OCI-LY3 (cell line): Measurements from ENCODE around the gene KLK7.

ENCODE experiments used
- H2AFZ ChIP-seq: fragments of 200-600, 300-600 bp; shearing (Covaris generic); 2 replicates; pipeline ENCODE4 v1.6.0; 2014; ENCODE audit warnings: antibody characterized with exemption, low read depth, low read length
- H3K27ac ChIP-seq: fragments of 200-600, 300-600 bp; sonication (generic); 2 replicates; pipeline ENCODE4 v1.5.1; 2014; ENCODE audit warnings: mild to moderate bottlenecking, low read length, moderate library complexity, mixed read lengths
- H3K27me3 ChIP-seq: fragments of 200-600, 300-600 bp; sonication (generic); 2 replicates; pipeline ENCODE4 v1.6.1; 2014; ENCODE audit warnings: low read depth, low read length, mixed read lengths
- H3K36me3 ChIP-seq: fragments of 200-600, 300-600 bp; sonication (generic); replicated peaks from 2 replicates; pipeline ENCODE3; 2014; ENCODE audit warnings: low read depth, low read length, mixed read lengths
- H3K4me1 ChIP-seq: fragments of 300-600, 200-600 bp; sonication (generic); 2 replicates; pipeline ENCODE4 v1.6.1; 2014; ENCODE audit warnings: low read length, mixed read lengths
- H3K4me2 ChIP-seq: fragments of 200-600, 300-600 bp; sonication (generic); 2 replicates; pipeline ENCODE4 v1.6.1; 2014; ENCODE audit warnings: low read length, mixed read lengths
- H3K4me3 ChIP-seq: fragments of 300-600, 200-600 bp; sonication (generic); 2 replicates; pipeline ENCODE4 v1.5.1; 2014; ENCODE audit warnings: antibody characterized with exemption, mild to moderate bottlenecking, low read length, moderate library complexity
- H3K79me2 ChIP-seq: fragments of 300-600, 200-600 bp; shearing (Covaris generic); 2 replicates; pipeline ENCODE4 v1.6.1; 2014; ENCODE audit warnings: mild to moderate bottlenecking, low read length, mixed read lengths
- H3K9ac ChIP-seq: fragments of 300-600, 200-600 bp; shearing (Covaris generic); 2 replicates; pipeline ENCODE4 v1.6.0; 2014; ENCODE audit warnings: mild to moderate bottlenecking, low read length, moderate library complexity
- H3K9me3 ChIP-seq: fragments of 200-600, 300-600 bp; shearing (Covaris generic); 2 replicates; pipeline ENCODE4 v1.6.1; 2014; ENCODE audit warnings: low read length, mixed read lengths; ENCODE audit not compliant: insufficient read depth
- H4K20me1 ChIP-seq: fragments of 200-600, 300-600 bp; sonication (generic); 2 replicates; pipeline ENCODE4 v1.6.1; 2016; ENCODE audit warnings: low read length, mixed read lengths; ENCODE audit not compliant: insufficient read depth
- EZH2phosphoT487 ChIP-seq: fragments of 200-600 bp; shearing (Covaris generic); IDR thresholded peaks from 2 replicates; pipeline ENCODE4 v1.6.1; 2018; ENCODE audit warnings: antibody characterized with exemption, mixed run types, low read depth
- TF ChIP-seq, protein P1 (sequence below): fragments of 200-600, 300-600 bp; sonication (generic); IDR thresholded peaks from 2 replicates; pipeline ENCODE4 v1.5.1; 2014; ENCODE audit warnings: antibody characterized with exemption, low read length, low read depth

The KLK7 gene

DNA sequence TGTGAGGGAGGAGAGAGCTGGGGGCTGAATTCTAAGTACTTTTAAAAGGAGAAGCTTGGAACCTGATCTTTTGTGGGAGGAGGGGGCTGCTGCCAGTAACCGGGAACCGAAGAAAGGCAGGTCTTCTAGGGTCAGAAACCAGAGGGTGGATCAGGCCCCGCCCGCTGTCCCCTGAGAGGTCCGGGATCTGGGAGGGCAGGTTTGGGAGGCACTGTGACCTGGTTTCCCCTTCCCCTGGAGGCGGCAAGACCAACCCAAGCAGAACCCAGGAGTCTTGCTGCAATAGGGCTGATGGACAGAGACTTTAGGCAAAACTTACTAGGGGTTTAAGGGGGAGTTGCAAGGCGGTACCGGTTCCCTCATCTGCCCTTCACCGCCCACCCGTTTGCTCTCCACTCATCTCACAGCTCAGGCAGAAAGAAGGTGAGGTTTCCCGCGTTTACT lies 18.4 kb upstream of the KLK7 start:
- H3K4me1 ChIP-seq: no peaks in the 10 kb centered on the region
- H3K36me3 ChIP-seq: no peaks in the 10 kb centered on the region
- H3K4me2 ChIP-seq: no peak overlapping the region
- H3K4me3 ChIP-seq: no peak overlapping the region
- no peak overlapping the region for H2AFZ ChIP-seq
- H3K79me2 ChIP-seq: no peaks in the 10 kb centered on the region
- H4K20me1 ChIP-seq: no peaks in the 10 kb centered on the region
- no peak overlapping the region for H3K27ac ChIP-seq
- peaks cover 24% of the 10 kb centered on the region for H3K27me3 ChIP-seq
- no peaks in the 10 kb centered on the region for H3K9me3 ChIP-seq
- TF ChIP-seq, protein P1, sequence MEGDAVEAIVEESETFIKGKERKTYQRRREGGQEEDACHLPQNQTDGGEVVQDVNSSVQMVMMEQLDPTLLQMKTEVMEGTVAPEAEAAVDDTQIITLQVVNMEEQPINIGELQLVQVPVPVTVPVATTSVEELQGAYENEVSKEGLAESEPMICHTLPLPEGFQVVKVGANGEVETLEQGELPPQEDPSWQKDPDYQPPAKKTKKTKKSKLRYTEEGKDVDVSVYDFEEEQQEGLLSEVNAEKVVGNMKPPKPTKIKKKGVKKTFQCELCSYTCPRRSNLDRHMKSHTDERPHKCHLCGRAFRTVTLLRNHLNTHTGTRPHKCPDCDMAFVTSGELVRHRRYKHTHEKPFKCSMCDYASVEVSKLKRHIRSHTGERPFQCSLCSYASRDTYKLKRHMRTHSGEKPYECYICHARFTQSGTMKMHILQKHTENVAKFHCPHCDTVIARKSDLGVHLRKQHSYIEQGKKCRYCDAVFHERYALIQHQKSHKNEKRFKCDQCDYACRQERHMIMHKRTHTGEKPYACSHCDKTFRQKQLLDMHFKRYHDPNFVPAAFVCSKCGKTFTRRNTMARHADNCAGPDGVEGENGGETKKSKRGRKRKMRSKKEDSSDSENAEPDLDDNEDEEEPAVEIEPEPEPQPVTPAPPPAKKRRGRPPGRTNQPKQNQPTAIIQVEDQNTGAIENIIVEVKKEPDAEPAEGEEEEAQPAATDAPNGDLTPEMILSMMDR: no peak
- no peak for TF ChIP-seq EZH2phosphoT487
- H3K9ac ChIP-seq: no peak overlapping the region

DNA sequence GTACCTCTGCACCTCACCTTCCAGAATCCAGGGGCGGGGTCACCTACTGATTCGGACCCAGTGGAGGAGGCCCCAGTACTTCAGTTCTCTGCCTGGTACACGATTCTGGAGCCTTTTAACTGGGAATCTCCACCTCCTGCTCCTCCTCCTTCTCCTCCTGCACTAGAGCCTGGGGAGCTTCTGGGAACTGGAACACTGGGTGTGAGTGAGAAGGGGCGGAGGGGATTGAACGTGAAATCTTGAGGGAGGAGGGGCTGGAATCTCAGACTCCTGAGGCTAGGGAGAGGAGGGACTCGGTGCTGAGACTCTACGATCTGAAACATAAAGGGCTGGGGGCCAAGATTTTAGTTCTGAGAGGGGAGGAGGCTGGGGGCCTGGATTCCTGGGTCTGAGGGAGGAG lies 17.8 kb upstream of the KLK7 start, which contains the start of gene KLK8:
Gene KLK8 (minus strand): TSS at position 90 of the 400 bp plus-strand sequence. CDS start 437 bp downstream, outside the sequence.
- Histone ChIP-seq H4K20me1 (no peaks in the 10 kb centered on the region), H3K27me3 (peaks cover 24% of the 10 kb centered on the region), H3K4me2 (no peak within 1 kb of the TSS), H3K9me3 (no peaks in the 10 kb centered on the region), H3K4me1 (no peaks in the 10 kb centered on the region), H3K79me2 (no peaks in the 10 kb centered on the region), H3K27ac (no peak within 1 kb of the TSS), H3K36me3 (no peaks in the 10 kb centered on the region), H3K4me3 (no peak within 1 kb of the TSS), H3K9ac (no peak within 1 kb of the TSS), H2AFZ (no peak within 1 kb of the TSS)
- TF ChIP-seq, protein P1: no peak
- no peak for TF ChIP-seq EZH2phosphoT487

DNA sequence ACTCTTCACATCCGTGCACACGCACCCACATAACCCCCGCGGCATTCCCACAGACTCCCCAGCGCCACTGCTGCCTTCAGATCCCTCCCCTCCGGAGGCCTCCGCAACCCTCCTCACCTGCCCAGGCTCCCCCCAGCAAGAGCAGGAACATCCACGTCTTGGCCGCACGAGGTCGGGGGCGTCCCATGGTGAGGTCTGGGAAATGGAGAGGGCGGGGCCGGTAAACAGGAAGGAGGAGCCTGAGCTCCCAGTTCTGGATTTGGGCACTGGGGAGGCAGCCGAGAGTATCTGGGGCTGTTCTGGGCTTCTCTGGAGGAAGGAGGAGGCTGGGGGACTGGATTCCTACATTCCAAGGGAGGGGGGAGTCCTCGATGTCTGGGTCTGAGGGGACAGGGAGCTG lies 17.3 kb upstream of the KLK7 start:
- H2AFZ ChIP-seq: no peak overlapping the region

DNA sequence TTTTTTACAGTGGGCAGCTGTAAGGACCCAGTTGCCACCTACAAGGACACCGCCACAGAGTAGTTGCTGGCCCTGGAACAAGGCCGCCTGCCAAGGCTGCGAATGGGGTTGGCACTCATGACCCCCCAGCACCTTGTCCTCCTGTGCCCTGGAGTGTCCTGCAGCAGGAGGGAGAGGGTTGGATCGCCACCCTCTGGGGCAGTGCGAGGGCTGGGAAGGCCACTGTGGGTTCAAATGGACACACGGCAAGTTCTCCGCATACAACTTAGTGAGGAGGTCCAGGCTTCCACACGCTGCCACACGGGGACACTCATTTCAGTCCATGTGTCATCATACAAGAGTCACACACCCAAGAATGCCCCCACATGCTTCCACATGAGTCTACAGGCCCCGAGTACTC lies 16.7 kb upstream of the KLK7 start:
- H3K36me3 ChIP-seq: no peaks in the 10 kb centered on the region
- no peaks in the 10 kb centered on the region for H3K79me2 ChIP-seq
- no peak overlapping the region for H3K4me2 ChIP-seq
- H3K9me3 ChIP-seq: no peaks in the 10 kb centered on the region
- H3K9ac ChIP-seq: no peak overlapping the region
- H3K4me1 ChIP-seq: no peaks in the 10 kb centered on the region
- H2AFZ ChIP-seq: no peak overlapping the region
- peaks cover 19% of the 10 kb centered on the region for H3K27me3 ChIP-seq
- no peak for TF ChIP-seq EZH2phosphoT487
- TF ChIP-seq, protein P1: no peak
- H3K27ac ChIP-seq: no peak overlapping the region
- H4K20me1 ChIP-seq: no peaks in the 10 kb centered on the region
- no peak overlapping the region for H3K4me3 ChIP-seq

More for the DNA sequence above, 17.3 kb upstream of the KLK7 start:
- no peak overlapping the region for H3K4me3 ChIP-seq
- no peak overlapping the region for H3K9ac ChIP-seq
- TF ChIP-seq, protein P1: no peak
- no peak for TF ChIP-seq EZH2phosphoT487
- H3K27ac ChIP-seq: no peak overlapping the region
- H3K79me2 ChIP-seq: no peaks in the 10 kb centered on the region
- H3K4me2 ChIP-seq: no peak overlapping the region
- H3K9me3 ChIP-seq: no peaks in the 10 kb centered on the region
- peaks cover 21% of the 10 kb centered on the region for H3K27me3 ChIP-seq
- no peaks in the 10 kb centered on the region for H4K20me1 ChIP-seq
- H3K36me3 ChIP-seq: no peaks in the 10 kb centered on the region
- no peaks in the 10 kb centered on the region for H3K4me1 ChIP-seq
